H1 (cell line): ENCODE data around the gene TNRC6A. TPM values are rescaled to one million over a fixed set of nuclear protein-coding genes. Genes with fewer than 3 reads are reported as not detected.
A peak's percentile ranks its signal among the peaks of the same experiment; 100 is the strongest.

ENCODE experiments used
- CTCF ChIA-PET: fragments of 300-600 bp; sonication (Branson Sonifier 250); formaldehyde crosslinking; loops from one replicate; lab custom pipeline; 2021; ENCODE audit not compliant: partially characterized antibody; lab: Charles Lee
- POLR2A ChIA-PET: fragments of 300-600 bp; sonication (Branson Sonifier 250); formaldehyde crosslinking; loops from one replicate; lab custom pipeline; 2021; ENCODE audit warnings: inconsistent platforms; ENCODE audit not compliant: partially characterized antibody; lab: Charles Lee
- DNase-seq, 2 experiments: peaks; one replicate each; pipeline versions ENCODE4 v3.0.0 to v3.0.0-alpha.2; 2010 to 2022; ENCODE audit warnings: low spot score in 2 of 2, low read depth in 1 of 2, mixed read lengths in 1 of 2
- FAIRE-seq: peaks from 2 replicates; lab custom pipeline; 2011; peaks lifted over from hg19 to GRCh38; lab: Jason Lieb, UNC
- H2AFZ ChIP-seq: 2 replicates; pipeline ENCODE4 v1.8.1; 2012; ENCODE audit warnings: low read length, inconsistent platforms
- H2AK5ac ChIP-seq: 2 replicates; pipeline ENCODE4 v1.6.1; 2013; ENCODE audit warnings: low read depth, low read length
- H2BK120ac ChIP-seq: replicated peaks from 2 replicates; pipeline ENCODE3; 2013; ENCODE audit warnings: low read depth, low read length, inconsistent platforms
- H2BK12ac ChIP-seq: 2 replicates; pipeline ENCODE4 v1.6.1; 2013; ENCODE audit warnings: low read depth, low read length
- H2BK15ac ChIP-seq: 2 replicates; pipeline ENCODE4 v1.6.1; 2013; ENCODE audit warnings: low read length
- H2BK20ac ChIP-seq: 2 replicates; pipeline ENCODE4 v1.6.1; 2013; ENCODE audit warnings: low read length
- H2BK5ac ChIP-seq: 2 replicates; pipeline ENCODE4 v1.6.1; 2013; ENCODE audit warnings: low read depth, low read length
- H3K14ac ChIP-seq: 2 replicates; pipeline ENCODE4 v1.6.1; 2013; ENCODE audit warnings: inconsistent platforms; ENCODE audit not compliant: insufficient read length
- H3K18ac ChIP-seq: 2 replicates; pipeline ENCODE4 v1.6.1; 2013; ENCODE audit warnings: low read length; ENCODE audit errors: extremely low read depth
- H3K23ac ChIP-seq: 2 replicates; pipeline ENCODE4 v1.6.1; 2013; ENCODE audit warnings: inconsistent platforms; ENCODE audit not compliant: insufficient read length
- H3K23me2 ChIP-seq: 2 replicates; pipeline ENCODE4 v1.6.1; 2013; ENCODE audit warnings: low read depth, low read length
- H3K27ac ChIP-seq: 2 replicates; pipeline ENCODE4 v1.6.1; 2011; ENCODE audit warnings: low read depth, low read length, inconsistent platforms
- H3K27me3 ChIP-seq, 4 experiments: replicated peaks in 1 of 4; 1 replicate in 1 of 4; 2 replicates in 3 of 4; pipeline versions ENCODE4 v1.6.1 to v1.8.1; 2011 to 2013; ENCODE audit warnings: low read length in 3 of 4, mild to moderate bottlenecking in 3 of 4, inconsistent platforms in 2 of 4, mixed read lengths in 2 of 4, moderate library complexity in 1 of 4; ENCODE audit not compliant: control insufficient read depth in 3 of 4, insufficient read depth in 3 of 4; ENCODE audit errors: extremely low read depth in 1 of 4
- H3K36me3 ChIP-seq, 4 experiments: 2 replicates each; pipeline versions ENCODE4 v1.6.1 to v1.8.1; 2011 to 2013; ENCODE audit warnings: mild to moderate bottlenecking in 4 of 4, low read length in 3 of 4, moderate library complexity in 2 of 4, control low read depth in 1 of 4, inconsistent platforms in 1 of 4; ENCODE audit not compliant: insufficient read depth in 4 of 4, control insufficient read depth in 2 of 4
- H3K4ac ChIP-seq: replicated peaks from 2 replicates; pipeline ENCODE3; 2013; ENCODE audit warnings: low read length, low read depth, mixed read lengths, inconsistent platforms; ENCODE audit not compliant: insufficient read length
- H3K4me1 ChIP-seq, 4 experiments: replicated peaks in 1 of 4; 1 replicate in 1 of 4; 2 replicates in 3 of 4; pipeline versions ENCODE4 v1.6.1 to v1.8.1; 2011 to 2013; ENCODE audit warnings: low read length in 3 of 4, inconsistent platforms in 2 of 4, mixed read lengths in 1 of 4; ENCODE audit not compliant: insufficient read depth in 4 of 4, control insufficient read depth in 3 of 4
- H3K4me2 ChIP-seq, 2 experiments: 2 replicates each; pipeline versions ENCODE4 v1.6.1 to v1.8.1; 2011 to 2013; ENCODE audit warnings: low read depth in 2 of 2, low read length in 2 of 2, control low read depth in 1 of 2, inconsistent platforms in 1 of 2, mild to moderate bottlenecking in 1 of 2; ENCODE audit not compliant: insufficient read depth in 1 of 2
- H3K4me3 ChIP-seq, 4 experiments: fragments of 200-600, 300-600 bp in 1 of 4; sonication (generic), shearing (Covaris generic), sonication (Bioruptor Twin) in 1 of 4; 2 replicates each; pipeline versions ENCODE4 v1.5.1 to v1.8.1; 2011 to 2016; ENCODE audit warnings: low read length in 4 of 4, low read depth in 3 of 4, control low read depth in 2 of 4, inconsistent platforms in 2 of 4, mild to moderate bottlenecking in 2 of 4, mixed read lengths in 1 of 4, moderate library complexity in 1 of 4; ENCODE audit not compliant: insufficient read depth in 2 of 4; ENCODE audit errors: extremely low read depth in 1 of 4
- H3K56ac ChIP-seq: replicated peaks from 2 replicates; pipeline ENCODE3; 2013; ENCODE audit warnings: low read depth, mild to moderate bottlenecking, mixed read lengths, low read length, inconsistent platforms; ENCODE audit not compliant: insufficient read length
- H3K79me1 ChIP-seq: 2 replicates; pipeline ENCODE4 v1.6.1; 2013; ENCODE audit warnings: low read depth, low read length, control low read depth
- H3K79me2 ChIP-seq, 2 experiments: 2 replicates each; pipeline versions ENCODE4 v1.6.1 to v1.8.1; 2012 to 2013; ENCODE audit warnings: low read length in 2 of 2, mild to moderate bottlenecking in 2 of 2, inconsistent platforms in 1 of 2; ENCODE audit not compliant: insufficient read depth in 2 of 2, control insufficient read depth in 1 of 2
- H3K9ac ChIP-seq, 4 experiments: replicated peaks in 1 of 4; 1 replicate in 1 of 4; 2 replicates in 3 of 4; pipeline versions ENCODE4 v1.6.1 to v1.8.1; 2011 to 2013; ENCODE audit warnings: low read depth in 3 of 4, low read length in 3 of 4, control low read depth in 2 of 4, mild to moderate bottlenecking in 2 of 4, moderate library complexity in 2 of 4, inconsistent platforms in 1 of 4; ENCODE audit errors: extremely low read depth in 1 of 4
- H3K9me3 ChIP-seq, 2 experiments: 2 replicates each; pipeline versions ENCODE4 v1.6.1 to v1.8.1; 2012 to 2013; ENCODE audit warnings: mild to moderate bottlenecking in 2 of 2, moderate library complexity in 2 of 2, control low read depth in 1 of 2, inconsistent platforms in 1 of 2, low read depth in 1 of 2, low read length in 1 of 2, mixed read lengths in 1 of 2; ENCODE audit not compliant: insufficient read depth in 2 of 2
- H4K20me1 ChIP-seq, 2 experiments: replicated peaks in 1 of 2; 2 replicates each; pipeline versions ENCODE3 to v1.8.1; 2011 to 2013; ENCODE audit warnings: inconsistent platforms in 2 of 2, low read length in 2 of 2, mild to moderate bottlenecking in 1 of 2; ENCODE audit not compliant: insufficient read depth in 2 of 2, control insufficient read depth in 1 of 2
- H4K5ac ChIP-seq: 2 replicates; pipeline ENCODE4 v1.6.1; 2013; ENCODE audit warnings: low read length, low read depth, mixed read lengths, inconsistent platforms; ENCODE audit not compliant: insufficient read length
- H4K8ac ChIP-seq: 2 replicates; pipeline ENCODE4 v1.8.0; 2013; ENCODE audit warnings: mild to moderate bottlenecking, moderate library complexity, low read length, inconsistent platforms; ENCODE audit not compliant: insufficient read depth; ENCODE audit errors: extremely low read depth
- H4K91ac ChIP-seq: replicated peaks from 2 replicates; pipeline ENCODE3; 2013; ENCODE audit warnings: low read length, mixed read lengths, inconsistent platforms; ENCODE audit not compliant: insufficient read length
- BACH1 ChIP-seq: IDR thresholded peaks from 2 replicates; pipeline ENCODE4 v1.6.1; 2012; ENCODE audit warnings: low read length, improper control_type of control experiment
- MAFK ChIP-seq: IDR thresholded peaks from 2 replicates; pipeline ENCODE4 v1.6.1; 2012; ENCODE audit warnings: low read depth, mild to moderate bottlenecking, improper control_type of control experiment, low read length
- SP2 ChIP-seq: IDR thresholded peaks from 2 replicates; pipeline ENCODE4 v1.6.1; 2012; ENCODE audit warnings: mild to moderate bottlenecking, low read length, inconsistent platforms
- WGBS, 2 experiments: shearing (Covaris generic) in 1 of 2; methylation state at CpG; one replicate each; pipeline versions ENCODE4 v1.1.6 to v1.1.7; 2013 to 2015; ENCODE audit warnings: low lambda C conversion rate in 2 of 2, mixed read lengths in 2 of 2, inconsistent platforms in 1 of 2, low coverage in 1 of 2, missing lambda C conversion rate in 1 of 2; ENCODE audit not compliant: insufficient replicate concordance in 2 of 2, insufficient coverage in 1 of 2, insufficient read length in 1 of 2; ENCODE audit errors: extremely low coverage in 1 of 2, missing lambda C conversion rate in 1 of 2; 5-methylcytosine and 5-hydroxymethylcytosine counted together
- polyA plus RNA-seq, 7 experiments: library from polyadenylated mRNA; depleted of rRNA in 3 of 7; stranded (reverse) in 5 of 7; unstranded in 2 of 7; fragments of >200 nt in 5 of 7; fragments of 200-250 nt in 2 of 7; gene quantifications; 1 replicate in 5 of 7; 2 replicates in 1 of 7; 4 replicates in 1 of 7; pipeline versions ENCODE4 v1.2.1 to v1.2.3, GENCODE V29; 2011 to 2013; ENCODE audit warnings: missing spikeins in 2 of 7, mixed read lengths in 2 of 7
- total RNA-seq: library from RNA; stranded (reverse); fragmentation: NEBNext Ultra II Directional; extraction: Animal tissue kit (Norgen Biotek cat#: 25700); gene quantifications from 2 replicates; pipeline ENCODE4 v1.2.1, GENCODE V29; 2021

The TNRC6A gene
- total and polyA plus RNA-seq, 2 of the 8 experiments (the other 6 are each of a cell fraction or from before 2014, with no cell fraction given): 67.6 to 103 TPM

- Histone ChIP-seq H3K4ac (no peak overlapping the region), H3K36me3 (no peaks in the 10 kb centered on the region), H2AFZ (no peak overlapping the region), H2AK5ac (no peak overlapping the region), H4K8ac (peak overlapping the region; percentile 45), H3K14ac (no peak overlapping the region), H3K79me2 (no peaks in the 10 kb centered on the region), H4K5ac (no peak overlapping the region), H3K27ac (no peak overlapping the region), H4K91ac (no peak overlapping the region), H2BK120ac (no peak overlapping the region), H3K23me2 (no peaks in the 10 kb centered on the region), H4K20me1 (no peaks in the 10 kb centered on the region), H2BK5ac (no peak overlapping the region), H3K4me2 (no peak overlapping the region), H3K18ac (no peak overlapping the region), H2BK15ac (no peak overlapping the region), H3K9me3 (no peaks in the 10 kb centered on the region), H3K79me1 (no peaks in the 10 kb centered on the region), H2BK20ac (no peak overlapping the region), H3K4me3 (no peak overlapping the region), H3K23ac (no peak overlapping the region), H3K27me3 (no peaks in the 10 kb centered on the region), H3K4me1 (no peaks in the 10 kb centered on the region), H3K9ac (no peak overlapping the region), H3K56ac (no peak overlapping the region), H2BK12ac (no peak overlapping the region)
- TF ChIP-seq BACH1: peak; percentile 51; the same call in 1 of the 2 replicates
- no peak for TF ChIP-seq SP2
- TF ChIP-seq MAFK: no peak
- FAIRE-seq (no peak), DNase-seq (no peak)
- 89% methylated on average over 17 of the region's 17 CpGs; no CpG with 5 or more reads in 1 of the 2 experiments for WGBS, 2 experiments
- ChIA-PET CTCF (interaction anchor here (2.6 kb wide), 1 partner anchor 63 kb away, joined by 9 read pairs; no protein-coding TSS in a partner anchor), POLR2A (no interaction called here)
Observed at GRCh38 chr16:24844101-24845030, 114.9 kb downstream of the TNRC6A start.
